HG03064 (cell line): ENCODE data around the gene EEFSEC.

Experiments
- ATAC-seq: cut with Tn5 transposase; IDR thresholded peaks from one replicate; pipeline ENCODE4 v1.9.1; 2021; ENCODE audit warnings: low read depth; ENCODE audit not compliant: unreplicated experiment

Gene EEFSEC

GRCh38 chr3:128359060-128359664 lies 205.9 kb downstream of the EEFSEC start:
- ATAC-seq = no peak

DNA sequence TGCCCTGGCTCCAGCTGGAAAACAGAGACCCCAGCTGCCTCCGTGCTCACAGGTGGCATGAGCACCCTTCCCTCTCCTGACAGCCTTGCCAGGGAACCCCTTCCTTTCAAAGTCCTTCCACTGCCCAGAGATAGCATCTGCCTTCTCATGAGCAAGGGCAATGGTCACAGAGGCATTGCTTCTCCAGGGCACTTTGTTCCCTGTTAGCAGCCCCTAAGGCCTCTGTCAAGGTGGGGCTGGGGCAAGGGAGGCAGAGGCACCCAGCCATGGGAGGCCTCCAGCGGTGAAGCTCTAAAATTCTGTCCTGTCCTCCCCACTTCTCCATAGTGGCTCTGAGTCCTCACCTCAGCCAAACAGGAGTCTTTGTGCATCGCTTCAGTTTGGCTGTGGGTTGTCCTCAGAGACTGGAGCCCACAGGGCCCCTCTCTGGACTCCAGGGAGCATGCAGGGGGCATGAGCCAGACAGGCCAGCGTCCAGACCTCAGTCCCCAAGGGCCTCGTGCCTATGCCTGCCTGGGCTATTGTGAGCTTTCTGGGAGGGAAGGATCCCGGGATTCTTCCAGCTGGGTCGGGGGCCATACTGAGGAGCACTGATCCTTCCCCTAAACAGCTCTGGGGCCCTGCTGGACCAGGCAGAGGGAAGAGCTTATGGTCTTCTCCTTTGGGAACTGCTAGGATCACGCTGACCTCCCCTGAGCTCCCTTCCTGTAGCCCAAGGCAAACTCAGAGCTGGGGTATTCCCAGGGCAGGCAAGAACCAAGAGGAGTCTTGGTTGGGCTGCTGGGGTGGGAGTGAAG lies 206.8 kb downstream of the EEFSEC start:
- no peak for ATAC-seq

- ATAC-seq = no peak
Observed at GRCh38 chr3:128360705-128361271, 207.5 kb downstream of the EEFSEC start.

DNA sequence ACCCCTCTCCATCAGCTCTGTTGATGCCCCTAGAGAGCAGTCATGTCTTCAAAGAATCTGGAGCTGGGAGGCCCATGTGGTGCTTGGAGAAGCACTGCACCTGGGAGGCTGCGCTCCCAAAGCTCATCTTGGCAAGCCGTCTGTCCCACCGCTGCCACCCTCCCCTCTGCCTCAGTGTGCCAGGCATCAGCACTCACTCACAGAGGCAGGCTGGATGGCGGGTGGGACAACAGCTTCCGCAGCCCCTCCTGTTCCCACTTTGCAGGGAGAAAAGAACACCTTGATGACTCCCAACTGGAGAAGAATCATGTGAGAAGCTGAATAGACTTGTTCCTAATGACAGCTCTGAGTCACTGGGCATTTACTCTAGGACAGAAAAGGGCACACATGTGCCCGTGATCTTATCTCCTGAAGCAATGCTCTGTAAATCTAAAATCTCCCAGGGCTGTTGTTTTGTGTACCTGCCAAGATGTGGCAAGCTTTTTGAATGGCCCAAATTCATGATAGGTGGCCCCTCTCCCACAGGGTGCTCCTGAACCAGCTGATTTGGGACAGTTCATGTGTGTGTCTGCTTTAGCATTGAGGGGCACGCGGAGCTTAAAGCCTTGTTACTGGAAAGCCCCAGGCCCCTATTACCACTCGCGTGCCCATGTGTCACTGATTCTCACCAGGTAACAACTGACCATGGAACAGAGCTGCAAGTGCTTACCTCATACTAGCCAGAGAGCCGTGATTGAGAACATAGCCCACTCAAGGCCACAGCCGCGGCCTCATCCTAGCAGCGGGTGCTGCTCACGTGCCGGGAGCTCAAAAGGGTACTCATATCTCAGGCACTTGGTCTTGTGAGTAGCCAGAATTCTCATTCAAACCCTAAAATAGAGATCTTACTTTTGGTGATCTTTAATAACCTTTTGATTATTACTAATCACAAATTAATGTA lies 209.0 kb downstream of the EEFSEC start:
- no peak for ATAC-seq

DNA sequence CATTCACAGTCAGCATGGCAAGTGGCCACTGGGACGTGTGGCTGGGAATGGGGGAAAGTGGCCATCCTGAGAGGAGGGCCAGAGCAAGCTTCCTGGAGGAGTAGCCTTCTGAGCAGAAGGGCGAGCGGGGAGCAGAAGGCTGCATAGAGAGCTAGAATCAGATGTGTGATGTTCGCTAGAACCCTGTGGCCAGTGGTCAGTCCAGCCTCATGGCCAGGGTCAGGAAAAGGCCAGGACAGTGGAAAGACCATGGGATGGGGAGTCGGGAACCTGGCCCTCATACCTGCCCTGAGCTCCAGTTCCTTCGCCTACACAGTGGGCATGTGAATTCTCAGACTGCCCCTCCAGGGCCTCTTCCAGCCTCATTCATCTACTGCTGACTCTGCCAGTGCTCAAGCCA lies 211.0 kb downstream of the EEFSEC start:
- no peak for ATAC-seq

DNA sequence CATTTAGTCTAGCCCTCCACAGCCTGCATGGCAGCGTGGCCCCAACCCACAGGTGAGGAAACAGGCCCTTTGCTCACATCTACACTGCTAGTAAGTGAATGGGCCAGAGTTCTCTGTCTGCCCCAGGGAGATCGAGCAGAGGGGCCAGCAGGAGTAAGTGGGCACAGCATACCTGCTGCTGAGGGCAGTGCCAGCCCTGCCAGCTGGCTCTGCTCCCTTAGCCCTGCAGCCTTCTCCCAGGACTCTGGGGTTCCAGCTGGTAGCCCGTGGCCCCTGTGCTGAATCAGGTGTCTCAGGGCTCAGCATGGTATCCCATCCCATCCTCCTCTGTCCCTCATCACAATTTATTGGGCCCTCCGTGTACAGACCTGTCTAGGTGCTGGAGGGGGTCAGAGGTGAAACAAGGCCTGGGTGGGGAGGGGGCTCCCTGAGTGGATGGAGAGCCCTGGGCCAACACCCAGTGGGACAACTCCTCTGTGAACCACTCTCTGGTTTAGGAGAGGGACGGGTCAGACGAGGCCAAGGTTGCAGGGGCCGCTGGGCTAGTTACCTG lies 211.6 kb downstream of the EEFSEC start:
- ATAC-seq = no peak

DNA sequence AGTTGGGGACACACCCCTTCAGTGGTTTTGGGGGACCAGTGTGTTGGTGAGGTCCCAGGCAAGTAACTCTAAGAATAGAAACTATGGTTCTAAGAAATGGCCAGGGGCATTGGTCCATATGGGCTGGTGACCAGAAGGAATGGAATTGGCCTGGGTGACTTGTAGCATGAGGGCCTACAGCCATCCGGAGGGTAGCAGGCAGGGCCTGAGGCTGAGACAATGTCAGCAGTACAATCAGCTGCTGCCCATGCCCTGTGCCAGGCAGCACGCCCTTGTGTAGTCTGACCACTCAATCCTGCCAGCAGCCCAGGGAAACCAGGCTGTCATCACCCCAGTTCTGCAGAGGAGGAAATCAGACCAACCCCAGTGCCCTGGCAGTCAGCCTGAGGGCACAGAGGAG lies 212.9 kb downstream of the EEFSEC start:
- no peak for ATAC-seq

DNA sequence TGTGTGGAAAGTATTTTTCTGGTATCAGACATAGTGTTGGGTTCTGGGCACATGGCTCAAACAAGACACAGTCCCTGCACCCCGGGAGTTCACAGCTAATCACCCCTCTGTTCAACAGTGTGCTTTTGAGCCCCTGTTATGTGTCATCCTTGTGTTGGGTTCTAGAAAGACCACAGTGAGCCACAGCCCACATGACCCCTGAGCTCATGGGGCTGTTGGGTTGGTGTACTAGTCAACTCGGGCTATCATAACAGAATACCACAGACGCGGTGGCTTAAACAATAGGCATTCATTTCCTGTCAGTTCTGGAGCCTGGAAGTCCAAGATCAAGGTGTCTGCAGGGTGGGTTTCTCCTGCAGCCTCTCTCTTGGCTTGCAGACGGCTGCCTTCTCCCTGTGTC lies 213.4 kb downstream of the EEFSEC start:
- ATAC-seq = no peak

DNA sequence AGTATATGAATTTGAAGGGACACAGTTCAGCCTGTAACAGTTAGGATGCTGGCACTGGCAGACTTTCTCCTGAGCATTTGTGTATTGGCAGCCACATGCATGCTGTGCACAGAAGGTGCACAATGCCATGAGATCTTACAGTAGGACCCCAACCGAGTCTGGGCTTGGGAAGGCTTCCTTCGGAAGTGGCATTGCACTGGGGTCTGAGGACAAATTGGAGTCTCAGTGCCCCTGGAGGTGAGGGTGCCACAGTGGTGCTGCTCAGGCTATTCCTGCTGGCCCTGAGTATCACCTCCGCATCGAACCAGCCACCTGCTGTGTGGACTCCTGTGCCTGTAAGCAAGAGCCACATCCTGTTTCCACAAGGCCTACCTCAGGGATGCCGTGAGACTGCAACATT lies 213.9 kb downstream of the EEFSEC start:
- ATAC-seq = no peak

DNA sequence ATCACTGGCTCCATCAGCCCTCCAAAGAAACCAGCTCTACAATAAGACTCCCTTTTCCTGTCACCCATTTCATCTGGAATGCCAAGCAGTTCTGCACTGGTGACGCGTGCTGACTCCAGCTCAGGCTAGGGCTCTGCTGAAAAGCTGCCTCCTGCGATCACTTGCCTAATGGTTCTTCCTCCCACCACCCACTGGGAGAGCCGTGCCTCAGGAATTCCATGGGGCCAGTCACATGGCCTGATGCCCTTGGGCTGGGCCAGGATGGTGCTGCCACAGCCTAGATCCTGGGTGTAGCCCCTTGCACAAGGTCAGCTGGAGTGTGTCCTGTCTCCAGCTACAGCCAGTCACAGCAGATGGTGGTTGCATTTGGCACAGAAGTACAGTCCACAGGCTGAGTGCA lies 214.5 kb downstream of the EEFSEC start:
- ATAC-seq = no peak

GRCh38 chr3:128368626-128369025 lies 215.3 kb downstream of the EEFSEC start:
- no peak for ATAC-seq

DNA sequence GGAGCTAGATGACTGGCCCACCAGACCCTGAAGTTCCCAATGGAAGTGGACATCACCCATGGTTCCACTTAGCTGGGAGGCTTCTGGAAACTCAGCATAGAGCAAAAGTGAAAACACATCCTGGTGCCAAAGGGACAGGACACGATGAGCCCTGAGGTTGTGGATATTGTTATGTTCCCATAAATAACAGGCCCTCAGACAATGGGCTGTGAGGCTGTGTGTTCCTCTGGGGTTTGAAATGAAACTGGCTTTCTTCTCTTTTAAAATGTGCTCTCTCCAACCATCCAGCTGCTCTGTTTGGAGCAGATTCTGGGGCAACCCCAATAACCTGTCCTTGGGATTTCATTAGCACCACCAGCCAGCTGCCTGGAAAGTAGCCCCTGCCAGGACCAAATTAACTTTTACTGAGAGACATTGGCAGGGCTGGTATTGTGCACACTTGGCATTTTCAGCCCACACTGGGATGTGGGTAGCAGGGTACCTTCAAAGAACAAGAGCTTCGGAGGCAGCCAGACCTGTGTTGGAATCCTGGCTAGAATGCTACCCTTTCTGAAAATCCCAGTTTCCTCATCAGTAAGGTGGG lies 215.9 kb downstream of the EEFSEC start:
- no peak for ATAC-seq

GRCh38 chr3:128369881-128370642 lies 216.8 kb downstream of the EEFSEC start:
- no peak for ATAC-seq

DNA sequence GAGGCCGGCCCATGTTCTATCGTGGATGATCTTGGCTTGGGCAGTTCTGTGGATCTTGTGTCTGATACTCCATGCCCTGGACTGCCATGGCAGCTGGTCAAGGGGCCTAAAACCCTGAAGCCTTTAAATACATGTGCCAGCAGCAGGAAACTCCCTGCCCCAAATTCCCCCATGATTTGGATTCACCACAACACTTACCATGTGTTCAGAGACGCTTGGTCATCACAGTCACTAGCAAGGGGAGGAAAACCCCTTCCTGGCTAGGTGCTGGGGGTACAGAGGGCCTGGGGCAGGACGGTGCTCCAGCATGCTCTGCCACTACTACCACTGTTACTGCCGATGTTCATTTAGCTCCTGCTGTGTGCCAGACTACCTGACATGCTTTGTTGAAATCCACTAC lies 219.0 kb downstream of the EEFSEC start:
- no peak for ATAC-seq

DNA sequence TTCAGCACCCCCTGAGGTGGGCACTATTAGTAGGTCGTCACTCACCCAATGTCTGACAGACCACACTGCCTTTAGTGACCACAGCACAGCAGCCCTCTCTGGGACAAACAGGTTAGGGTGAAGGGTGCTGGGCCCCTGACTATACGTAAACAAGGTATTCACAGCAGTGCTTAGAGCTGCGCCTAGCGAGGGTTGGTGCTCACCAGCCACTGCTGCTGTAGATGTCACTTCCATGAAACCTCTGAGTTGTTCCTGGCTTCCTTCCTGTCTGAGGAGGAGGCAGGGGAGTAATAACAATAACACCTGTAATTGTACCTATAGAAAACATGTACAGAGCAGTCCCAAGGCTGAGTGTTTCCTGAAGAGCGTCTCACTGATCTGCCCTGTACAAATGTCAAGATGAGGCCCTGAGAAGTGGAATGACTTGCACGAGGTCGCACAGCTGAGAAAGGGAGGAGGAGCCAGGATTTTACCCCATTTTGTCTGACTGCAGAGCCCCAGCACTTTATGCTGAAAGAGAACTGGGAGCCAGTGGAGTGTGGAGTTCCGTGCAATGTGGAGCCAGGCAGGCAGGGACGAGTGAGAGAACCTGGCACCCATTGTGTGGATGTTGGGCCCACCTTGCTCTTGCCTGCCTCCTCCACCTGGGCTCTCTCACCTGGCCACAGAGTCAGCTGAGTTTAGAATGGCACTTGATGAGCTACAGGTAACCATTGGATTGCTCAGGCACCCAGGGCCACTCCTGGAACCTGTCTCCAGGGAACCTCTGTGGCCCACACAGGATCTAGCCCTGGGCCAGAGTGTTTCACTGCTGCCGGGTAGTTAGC lies 219.6 kb downstream of the EEFSEC start:
- ATAC-seq = no peak

- no peak for ATAC-seq
Observed at GRCh38 chr3:128374746-128375445, 221.6 kb downstream of the EEFSEC start.

GRCh38 chr3:128376516-128376915 lies 223.2 kb downstream of the EEFSEC start:
- no peak for ATAC-seq
